ENCODE results near the gene TFAP2E. TPM values are rescaled to one million over a fixed set of nuclear protein-coding genes. Genes with fewer than 3 reads are reported as not detected.

The TFAP2E gene
- total and polyA plus RNA-seq, 2 donors from 2014 or later, result 0.28 to 1.0 TPM

DNA sequence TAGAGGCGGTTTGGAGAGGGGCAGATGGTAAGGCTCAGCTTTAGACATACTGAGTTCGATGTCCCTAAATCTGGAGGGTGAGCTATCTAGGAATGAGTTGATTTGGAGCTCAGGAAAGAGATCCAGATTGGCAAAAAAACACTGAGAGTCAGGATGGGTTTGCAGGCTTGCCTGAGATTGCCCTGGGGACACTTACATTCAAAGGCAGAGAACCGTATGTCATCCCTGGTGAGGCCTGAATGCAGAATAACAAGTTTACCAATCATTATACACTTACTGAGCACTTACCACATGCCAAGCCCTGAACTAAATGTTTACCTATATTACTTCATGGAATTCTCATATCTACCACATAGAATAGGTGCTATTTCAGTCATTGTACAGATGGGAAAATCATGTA, 27.5 kb downstream of the TFAP2E start:
- no peaks in the 10 kb centered on the region for H3K27me3 ChIP-seq (ENCODE audit: control insufficient read depth, insufficient read depth, low read length)
- H3K4me1 ChIP-seq (ENCODE audit: control insufficient read depth in 2 of 3, insufficient read depth in 2 of 3, low read depth in 1 of 3, low read length in 3 of 3), result no peaks in the 10 kb centered on the region
- no peak overlapping the region for H3K9ac ChIP-seq (ENCODE audit: low read length in 3 of 3)
- H3K27ac ChIP-seq (ENCODE audit: low read depth in 2 of 2, low read length in 2 of 2), result no peak overlapping the region
- TF ChIP-seq, protein P1, sequence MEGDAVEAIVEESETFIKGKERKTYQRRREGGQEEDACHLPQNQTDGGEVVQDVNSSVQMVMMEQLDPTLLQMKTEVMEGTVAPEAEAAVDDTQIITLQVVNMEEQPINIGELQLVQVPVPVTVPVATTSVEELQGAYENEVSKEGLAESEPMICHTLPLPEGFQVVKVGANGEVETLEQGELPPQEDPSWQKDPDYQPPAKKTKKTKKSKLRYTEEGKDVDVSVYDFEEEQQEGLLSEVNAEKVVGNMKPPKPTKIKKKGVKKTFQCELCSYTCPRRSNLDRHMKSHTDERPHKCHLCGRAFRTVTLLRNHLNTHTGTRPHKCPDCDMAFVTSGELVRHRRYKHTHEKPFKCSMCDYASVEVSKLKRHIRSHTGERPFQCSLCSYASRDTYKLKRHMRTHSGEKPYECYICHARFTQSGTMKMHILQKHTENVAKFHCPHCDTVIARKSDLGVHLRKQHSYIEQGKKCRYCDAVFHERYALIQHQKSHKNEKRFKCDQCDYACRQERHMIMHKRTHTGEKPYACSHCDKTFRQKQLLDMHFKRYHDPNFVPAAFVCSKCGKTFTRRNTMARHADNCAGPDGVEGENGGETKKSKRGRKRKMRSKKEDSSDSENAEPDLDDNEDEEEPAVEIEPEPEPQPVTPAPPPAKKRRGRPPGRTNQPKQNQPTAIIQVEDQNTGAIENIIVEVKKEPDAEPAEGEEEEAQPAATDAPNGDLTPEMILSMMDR (IDR thresholded peaks at IDR 0.05; ENCODE audit: borderline replicate concordance, extremely low read depth, insufficient read depth), result no peak
- peaks cover 4 to 22% (median 19%) of the 10 kb centered on the region in 3 donors for H3K36me3 ChIP-seq (ENCODE audit: control insufficient read depth in 2 of 3, insufficient read depth in 3 of 3, low read length in 3 of 3)
- FAIRE-seq (no peak), DNase-seq (no peak)
- intact Hi-C loops (cut with DNase I), result no loop called here
- H3K4me3 ChIP-seq (ENCODE audit: low read length in 3 of 3), result no peak overlapping the region
- H3K9me3 ChIP-seq (ENCODE audit: control insufficient read depth in 2 of 3, insufficient read depth in 1 of 3, low read length in 3 of 3), result no peaks in the 10 kb centered on the region

DNA sequence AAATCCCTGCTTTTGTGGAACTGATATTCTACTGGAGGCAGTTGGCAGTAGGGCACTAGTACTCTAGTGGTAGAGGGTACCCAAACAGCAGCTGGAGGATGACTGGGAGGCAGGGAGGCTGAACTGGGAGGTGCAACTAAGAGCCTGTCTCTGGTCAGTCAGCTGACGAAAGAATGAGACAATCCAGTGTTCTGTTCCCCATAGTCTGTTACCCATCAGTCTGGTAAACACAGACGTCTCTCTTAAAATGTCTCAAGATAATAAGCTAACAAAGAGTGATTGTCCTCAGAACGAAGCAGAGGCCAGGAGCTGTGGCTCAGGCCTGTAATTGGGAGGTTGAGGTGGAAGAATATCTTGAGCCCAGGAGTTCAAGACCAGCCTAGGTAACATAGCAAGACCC, 30.4 kb downstream of the TFAP2E start:
- no peak overlapping the region for H3K9ac ChIP-seq (ENCODE audit: low read length in 3 of 3)
- intact Hi-C loops (cut with DNase I), result no loop called here
- no peaks in the 10 kb centered on the region for H3K27me3 ChIP-seq (ENCODE audit: control insufficient read depth, insufficient read depth, low read length)
- DNase-seq (no peak), FAIRE-seq (no peak)
- no peak overlapping the region for H3K27ac ChIP-seq (ENCODE audit: low read depth in 2 of 2, low read length in 2 of 2)
- H3K36me3 ChIP-seq (ENCODE audit: control insufficient read depth in 2 of 3, insufficient read depth in 3 of 3, low read length in 3 of 3), result peaks cover 10 to 28% (median 26%) of the 10 kb centered on the region in 3 donors
- H3K4me3 ChIP-seq (ENCODE audit: low read length in 3 of 3), result no peak overlapping the region
- H3K9me3 ChIP-seq (ENCODE audit: control insufficient read depth in 2 of 3, insufficient read depth in 1 of 3, low read length in 3 of 3), result no peaks in the 10 kb centered on the region
- TF ChIP-seq, protein P1 (IDR thresholded peaks at IDR 0.05; ENCODE audit: borderline replicate concordance, extremely low read depth, insufficient read depth), result no peak
- H3K4me1 ChIP-seq (ENCODE audit: control insufficient read depth in 2 of 3, insufficient read depth in 2 of 3, low read depth in 1 of 3, low read length in 3 of 3), result no peaks in the 10 kb centered on the region

DNA sequence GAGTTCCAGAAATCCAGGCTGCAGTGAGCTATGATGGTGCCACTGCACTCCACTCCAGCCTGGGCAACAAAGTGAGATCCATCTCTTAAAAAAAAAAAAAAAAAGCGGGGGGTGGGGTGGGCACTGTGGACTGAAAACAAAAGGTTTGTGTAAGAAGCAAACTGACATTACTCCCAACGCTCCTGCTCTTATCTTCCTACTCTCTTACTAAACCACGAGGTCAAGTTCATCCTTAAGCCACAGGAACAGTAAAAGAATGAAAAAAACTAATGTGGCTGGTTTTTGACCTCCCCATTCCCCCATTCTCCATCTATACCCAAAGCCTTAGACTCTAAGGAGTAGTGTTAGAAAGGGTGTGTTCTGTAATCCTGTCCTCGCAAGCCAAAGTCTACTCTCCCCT, 30.8 kb downstream of the TFAP2E start:
- no peaks in the 10 kb centered on the region for H3K9me3 ChIP-seq (ENCODE audit: control insufficient read depth in 2 of 3, insufficient read depth in 1 of 3, low read length in 3 of 3)
- FAIRE-seq (no peak), DNase-seq (no peak)
- H3K4me1 ChIP-seq (ENCODE audit: control insufficient read depth in 2 of 3, insufficient read depth in 2 of 3, low read depth in 1 of 3, low read length in 3 of 3), result no peaks in the 10 kb centered on the region
- H3K27me3 ChIP-seq (ENCODE audit: control insufficient read depth, insufficient read depth, low read length), result no peaks in the 10 kb centered on the region
- TF ChIP-seq, protein P1 (IDR thresholded peaks at IDR 0.05; ENCODE audit: borderline replicate concordance, extremely low read depth, insufficient read depth), result no peak
- no peak overlapping the region for H3K4me3 ChIP-seq (ENCODE audit: low read length in 3 of 3)
- peaks cover 11 to 31% (median 28%) of the 10 kb centered on the region in 3 donors for H3K36me3 ChIP-seq (ENCODE audit: control insufficient read depth in 2 of 3, insufficient read depth in 3 of 3, low read length in 3 of 3)
- no peak overlapping the region for H3K9ac ChIP-seq (ENCODE audit: low read length in 3 of 3)
- intact Hi-C loops (cut with DNase I), result no loop called here
- no peak overlapping the region for H3K27ac ChIP-seq (ENCODE audit: low read depth in 2 of 2, low read length in 2 of 2)

Measured in kidney (tissue), 14 donors.